Breast epithelium (tissue), 4 donors: ENCODE results near the gene SERPINA9. TPM values are rescaled to one million over a fixed set of nuclear protein-coding genes. Genes with fewer than 3 reads are reported as not detected.
"Not testable (repeated sequence)": the region's sequence is repeated elsewhere in the genome, so short reads cannot be mapped to it uniquely, and the experiment has no call there.

Experiments
- DNase-seq, 2 donors: peaks; one replicate each; pipeline ENCODE4 v3.0.0-alpha.2; 2019; ENCODE audit warnings: low spot score in 2 of 2
- H3K27ac ChIP-seq, 2 donors: fragments of 200-600 bp; sonication (generic) in 1 of 2; one replicate each; pipeline ENCODE4 v1.5.1; 2016 to 2019; ENCODE audit warnings: mild to moderate bottlenecking in 1 of 2
- H3K27me3 ChIP-seq, 2 donors: fragments of 200-600 bp; sonication (generic) in 1 of 2; one replicate each; pipeline versions ENCODE4 v1.5.1 to v1.6.0; 2017 to 2019; ENCODE audit warnings: control low read depth in 1 of 2, mild to moderate bottlenecking in 1 of 2
- H3K36me3 ChIP-seq: fragments of 200-600 bp; one replicate; pipeline ENCODE4 v1.5.1; 2019
- H3K4me1 ChIP-seq, 2 donors: fragments of 200-600 bp; sonication (generic); one replicate each; pipeline ENCODE4 v1.5.1; 2016 to 2019; ENCODE audit warnings: control low read depth in 1 of 2
- H3K4me3 ChIP-seq, 3 donors: fragments of 200-600 bp; sonication (generic); 1 replicate in 2 of 3; 2 replicates in 1 of 3; pipeline ENCODE4 v1.5.1; 2016 to 2019; ENCODE audit warnings: mild to moderate bottlenecking in 3 of 3, moderate library complexity in 2 of 3
- H3K9me3 ChIP-seq, 2 donors: fragments of 200-600 bp; sonication (generic) in 1 of 2; one replicate each; pipeline ENCODE4 v1.5.1; 2016 to 2019; ENCODE audit warnings: control low read depth in 1 of 2
- CTCF ChIP-seq, 3 donors: fragments of 450-650 bp; IDR thresholded peaks; one replicate each; pipeline ENCODE4 v1.5.1; 2016 to 2017; ENCODE audit warnings: antibody characterized with exemption in 3 of 3, mild to moderate bottlenecking in 3 of 3, moderate library complexity in 3 of 3
- POLR2A ChIP-seq: fragments of 450-650 bp; IDR thresholded peaks from one replicate; pipeline ENCODE4 v1.6.1; 2016; ENCODE audit warnings: antibody characterized with exemption, mild to moderate bottlenecking, moderate library complexity
- POLR2AphosphoS5 ChIP-seq, 3 donors: sonication (generic); formaldehyde crosslinking; IDR thresholded peaks; one replicate each; pipeline ENCODE4 v1.6.1; 2017; ENCODE audit warnings: antibody characterized with exemption in 3 of 3
- intact Hi-C: fragments of 100-400 bp; cut with DNase I; formaldehyde crosslinking; loops from one replicate; pipeline ENCODE4 v1.15.1; 2023; ENCODE audit warnings: low total_unique reads
- total RNA-seq, 3 donors: library from RNA; depleted of rRNA; stranded (reverse); fragments of >200 nt; gene quantifications; one replicate each; pipeline ENCODE4 v1.1.0, GENCODE V29; 2016

The SERPINA9 gene
- total RNA-seq, 3 donors from 2014 or later = not detected

GRCh38 chr14:94421316-94421715 lies 54.7 kb downstream of the SERPINA9 start:
- H3K27me3 ChIP-seq = no peaks in the 10 kb centered on the region
- intact Hi-C loops = no loop called here

GRCh38 chr14:94417497-94418205 lies 58.3 kb downstream of the SERPINA9 start:
- H3K9me3 ChIP-seq, H3K27me3 ChIP-seq, H3K27ac ChIP-seq, H3K4me1 ChIP-seq, H3K4me3 ChIP-seq, H3K36me3 ChIP-seq, DNase-seq, intact Hi-C loops: not testable (repeated sequence)

More at GRCh38 chr14:94421316-94421715, 54.7 kb downstream of the SERPINA9 start:
- TF ChIP-seq POLR2AphosphoS5 (IDR thresholded peaks at IDR 0.05) (no peak), POLR2A (no peak), CTCF (IDR thresholded peaks at IDR 0.05) (no peak)
- no peak for DNase-seq
- no peaks in the 10 kb centered on the region for H3K4me1 ChIP-seq
- H3K4me3 ChIP-seq = no peak overlapping the region
- H3K9me3 ChIP-seq = no peaks in the 10 kb centered on the region
- H3K27ac ChIP-seq = no peak overlapping the region
- H3K36me3 ChIP-seq = no peaks in the 10 kb centered on the region

Other genes starting within 250 kb of the SERPINA9 start
- gene SERPINA10, start 182.9 kb downstream of the SERPINA9 start, total RNA-seq = not detected
- gene SERPINA6, start 152.9 kb downstream of the SERPINA9 start, total RNA-seq = 10 to 100 TPM in 1 of 3 donors, 1 to 10 TPM in 1, not detected in 1; 1.2 to 12.5 TPM
- gene SERPINA2, start 109.5 kb downstream of the SERPINA9 start, total RNA-seq = not detected
- gene SERPINA1, start 87.6 kb downstream of the SERPINA9 start, total RNA-seq = 100 to 1,000 TPM in 1 of 3 donors, 10 to 100 TPM in 1, 1 to 10 TPM in 1; 7.5 to 200 (median 42.6) TPM
- gene SERPINA11, start 23.4 kb downstream of the SERPINA9 start, total RNA-seq = 1 to 10 TPM in 1 of 3 donors, under 1 TPM in 1, not detected in 1; 0.73 to 2.9 TPM
- gene SERPINA12, start 33.3 kb upstream of the SERPINA9 start, total RNA-seq = not detected
- gene SERPINA4, start 85.2 kb upstream of the SERPINA9 start, total RNA-seq = not detected
- gene SERPINA5, start 105.2 kb upstream of the SERPINA9 start, total RNA-seq = 10 to 100 TPM in 2 of 3 donors, 1 to 10 TPM in 1; 4.3 to 32.9 (median 20.6) TPM
- gene SERPINA3, start 136.2 kb upstream of the SERPINA9 start, total RNA-seq = 1,000 to 10,000 TPM in 2 of 3 donors, 10 to 100 TPM in 1; 88.7 to 1,840 (median 1,497) TPM